ENCODE measurements around the gene LNPEP.

- TF ChIP-seq, protein P1, sequence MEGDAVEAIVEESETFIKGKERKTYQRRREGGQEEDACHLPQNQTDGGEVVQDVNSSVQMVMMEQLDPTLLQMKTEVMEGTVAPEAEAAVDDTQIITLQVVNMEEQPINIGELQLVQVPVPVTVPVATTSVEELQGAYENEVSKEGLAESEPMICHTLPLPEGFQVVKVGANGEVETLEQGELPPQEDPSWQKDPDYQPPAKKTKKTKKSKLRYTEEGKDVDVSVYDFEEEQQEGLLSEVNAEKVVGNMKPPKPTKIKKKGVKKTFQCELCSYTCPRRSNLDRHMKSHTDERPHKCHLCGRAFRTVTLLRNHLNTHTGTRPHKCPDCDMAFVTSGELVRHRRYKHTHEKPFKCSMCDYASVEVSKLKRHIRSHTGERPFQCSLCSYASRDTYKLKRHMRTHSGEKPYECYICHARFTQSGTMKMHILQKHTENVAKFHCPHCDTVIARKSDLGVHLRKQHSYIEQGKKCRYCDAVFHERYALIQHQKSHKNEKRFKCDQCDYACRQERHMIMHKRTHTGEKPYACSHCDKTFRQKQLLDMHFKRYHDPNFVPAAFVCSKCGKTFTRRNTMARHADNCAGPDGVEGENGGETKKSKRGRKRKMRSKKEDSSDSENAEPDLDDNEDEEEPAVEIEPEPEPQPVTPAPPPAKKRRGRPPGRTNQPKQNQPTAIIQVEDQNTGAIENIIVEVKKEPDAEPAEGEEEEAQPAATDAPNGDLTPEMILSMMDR (conservative IDR thresholded peaks at IDR 0.05 in 1 of 2, IDR thresholded peaks at IDR 0.05 in 1 of 2; ENCODE audit: extremely low read depth in 1 of 2, insufficient read depth in 1 of 2, low read depth in 1 of 2, low read length in 2 of 2): no peak
- TF ChIP-seq EZH2 (IDR thresholded peaks at IDR 0.05; ENCODE audit: borderline replicate concordance, low read length): no peak
Measured at GRCh38 chr5:96927008-96927407, 8.9 kb upstream of the LNPEP start.

Data from mammary epithelial cell (primary cell).